Kidney (tissue), 14 donors: Measurements from ENCODE around the gene CEBPZOS. TPM values are rescaled to one million over a fixed set of nuclear protein-coding genes. Genes with fewer than 3 reads are reported as not detected.
"Not testable (repeated sequence)": the region's sequence is repeated elsewhere in the genome, so short reads cannot be mapped to it uniquely, and the experiment has no call there.

Experiments used
- DNase-seq, 5 donors: peaks; one replicate each; pipeline ENCODE4 v3.0.0-alpha.2; 2013 to 2020
- FAIRE-seq: peaks from 2 replicates; lab custom pipeline; 2012; peaks lifted over from hg19 to GRCh38; lab: Jason Lieb, UNC
- H3K27ac ChIP-seq, 2 donors: one replicate each; pipeline ENCODE4 v1.7.0; 2013; ENCODE audit warnings: low read depth in 2 of 2, low read length in 2 of 2, inconsistent platforms in 1 of 2
- H3K27me3 ChIP-seq: one replicate; pipeline ENCODE4 v1.7.1; 2013; ENCODE audit warnings: low read length, inconsistent platforms; ENCODE audit not compliant: control insufficient read depth, insufficient read depth
- H3K36me3 ChIP-seq, 3 donors: one replicate each; pipeline versions ENCODE4 v1.7.0 to v1.7.1; 2013; ENCODE audit warnings: low read length in 3 of 3, control low read depth in 1 of 3, inconsistent platforms in 1 of 3; ENCODE audit not compliant: insufficient read depth in 3 of 3, control insufficient read depth in 2 of 3
- H3K4me1 ChIP-seq, 3 donors: one replicate each; pipeline versions ENCODE4 v1.7.0 to v1.7.1; 2013; ENCODE audit warnings: low read length in 3 of 3, inconsistent platforms in 1 of 3, low read depth in 1 of 3; ENCODE audit not compliant: control insufficient read depth in 2 of 3, insufficient read depth in 2 of 3
- H3K4me3 ChIP-seq, 3 donors: one replicate each; pipeline versions ENCODE4 v1.7.0 to v1.8.1; 2013; ENCODE audit warnings: low read length in 3 of 3, control low read depth in 1 of 3, inconsistent platforms in 1 of 3
- H3K9ac ChIP-seq, 3 donors: one replicate each; pipeline versions ENCODE4 v1.7.0 to v1.7.1; 2013; ENCODE audit warnings: low read length in 3 of 3, control low read depth in 1 of 3, inconsistent platforms in 1 of 3
- H3K9me3 ChIP-seq, 3 donors: one replicate each; pipeline versions ENCODE4 v1.7.0 to v1.7.1; 2013; ENCODE audit warnings: low read length in 3 of 3, control low read depth in 1 of 3, inconsistent platforms in 1 of 3; ENCODE audit not compliant: control insufficient read depth in 2 of 3, insufficient read depth in 1 of 3
- CTCF ChIP-seq: IDR thresholded peaks from 3 replicates; pipeline ENCODE4 v1.5.1; 2012; ENCODE audit warnings: mild to moderate bottlenecking, moderate library complexity, borderline replicate concordance; ENCODE audit not compliant: insufficient read depth; ENCODE audit errors: extremely low read depth
- intact Hi-C: fragments of 100-400 bp; cut with DNase I; formaldehyde crosslinking; loops from one replicate; pipeline ENCODE4 v1.11.1; 2022
- polyA plus RNA-seq: library from polyadenylated mRNA; stranded (reverse); fragments of 350-450 nt; fragmentation: Illumina TruSeq; extraction: RNeasy Lipid Tissue Mini Kit (QIAGEN cat#74804); gene quantifications from one replicate; pipeline ENCODE4 v1.2.3, GENCODE V29; 2014; ENCODE audit warnings: low read depth, low replicate concordance; ENCODE audit not compliant: insufficient read depth
- total RNA-seq: library from RNA; stranded (reverse); fragmentation: NEBNext Ultra II Directional; extraction: Animal tissue kit (Norgen Biotek cat#: 25700); gene quantifications from one replicate; pipeline ENCODE4 v1.2.1, GENCODE V29; 2021
- donor health status: control.
- donor health status: control.
- donor health status: control.
- donor health status: control.
- donor health status: control.
- donor health status: DM: yes; HTN: yes; CAD: no.
- donor health status: Normal renal cell carcinoma (clear cell type).

The CEBPZOS gene
- total and polyA plus RNA-seq, 2 donors from 2014 or later: 38.3 to 60.7 TPM

GRCh38 chr2:37205689-37206341, 9.5 kb downstream of the CEBPZOS start:
- Histone ChIP-seq H3K4me3 (no peak overlapping the region), H3K9me3 (peaks cover 0 to 27% (median 9%) of the 10 kb centered on the region in 3 donors), H3K27ac (no peak overlapping the region), H3K4me1 (no peaks in the 10 kb centered on the region), H3K9ac (no peak overlapping the region), H3K27me3 (no peaks in the 10 kb centered on the region), H3K36me3 (peaks cover 24 to 51% (median 41%) of the 10 kb centered on the region in 3 donors)
- no peak for TF ChIP-seq CTCF
- FAIRE-seq (no peak), DNase-seq (no peak)
- intact Hi-C loops: no loop called here

- FAIRE-seq, H3K9ac ChIP-seq, H3K4me3 ChIP-seq, H3K4me1 ChIP-seq, H3K27ac ChIP-seq, DNase-seq, H3K27me3 ChIP-seq, intact Hi-C loops: not testable (repeated sequence)
- H3K36me3 ChIP-seq: peaks cover 24 to 56% (median 38%) of the 10 kb centered on the region in 3 donors
- H3K9me3 ChIP-seq: peaks cover 0 to 27% (median 9%) of the 10 kb centered on the region in 3 donors
Observed at GRCh38 chr2:37206760-37207159, 10.5 kb downstream of the CEBPZOS start.

GRCh38 chr2:37211212-37211611, 14.9 kb downstream of the CEBPZOS start:
- H3K27me3 ChIP-seq: no peaks in the 10 kb centered on the region
- no peak overlapping the region for H3K9ac ChIP-seq
- peaks cover 22 to 73% (median 25%) of the 10 kb centered on the region in 3 donors for H3K36me3 ChIP-seq
- peaks cover 0 to 23% (median 2%) of the 10 kb centered on the region in 3 donors for H3K9me3 ChIP-seq
- no peaks in the 10 kb centered on the region for H3K4me1 ChIP-seq
- FAIRE-seq (no peak), DNase-seq (no peak)
- no peak overlapping the region for H3K4me3 ChIP-seq
- no peak for TF ChIP-seq CTCF
- no peak overlapping the region for H3K27ac ChIP-seq
- intact Hi-C loops: no loop called here

GRCh38 chr2:37211939-37212338, 15.6 kb downstream of the CEBPZOS start:
- FAIRE-seq (no peak), DNase-seq (no peak)

More at GRCh38 chr2:37211939-37212338, 15.6 kb downstream of the CEBPZOS start:
- Histone ChIP-seq H3K9me3 (peaks cover 0 to 18% (median 0%) of the 10 kb centered on the region in 3 donors), H3K4me3 (no peak overlapping the region), H3K4me1 (no peaks in the 10 kb centered on the region), H3K36me3 (peaks cover 22 to 74% (median 24%) of the 10 kb centered on the region in 3 donors), H3K27ac (no peak overlapping the region), H3K27me3 (no peaks in the 10 kb centered on the region), H3K9ac (no peak overlapping the region)
- intact Hi-C loops: no loop called here
- TF ChIP-seq CTCF: no peak
